NCI-H1417 treated with DMSO at 0.1 percent for 48 hours (cell line): ENCODE data around the gene MPND.
"Not testable (repeated sequence)": the region's sequence is repeated elsewhere in the genome, so short reads cannot be mapped to it uniquely, and the experiment has no call there.

Experiments
- DNase-seq: peaks from one replicate; lab custom pipeline; 2025; lab: John Stamatoyannopoulos, UW

MPND gene

GRCh38 chr19:4347521-4347920 lies 4.2 kb downstream of the MPND start:
- DNase-seq = no peak

- DNase-seq = not testable (repeated sequence)
These were observed 5.9 kb downstream of the MPND start for GRCh38 chr19:4349225-4349624.

GRCh38 chr19:4350111-4350510 lies 6.7 kb downstream of the MPND start:
- DNase-seq = no peak

GRCh38 chr19:4350726-4351125 lies 7.4 kb downstream of the MPND start:
- DNase-seq = no peak

- DNase-seq = no peak
These were observed 9.3 kb downstream of the MPND start for GRCh38 chr19:4352701-4353121.

GRCh38 chr19:4354282-4354681 lies 10.9 kb downstream of the MPND start:
- no peak for DNase-seq

GRCh38 chr19:4354897-4355296 lies 11.5 kb downstream of the MPND start:
- DNase-seq = no peak

GRCh38 chr19:4357095-4357797 lies 13.9 kb downstream of the MPND start:
- DNase-seq = no peak

GRCh38 chr19:4357921-4358326 lies 14.6 kb downstream of the MPND start:
- DNase-seq = no peak

- no peak for DNase-seq
These were observed 15.6 kb downstream of the MPND start for GRCh38 chr19:4358709-4359626.

- no peak for DNase-seq
These were observed 16.3 kb downstream of the MPND start for GRCh38 chr19:4359627-4360000.

- DNase-seq = no peak
These were observed 16.8 kb downstream of the MPND start for GRCh38 chr19:4360081-4360569.

GRCh38 chr19:4360641-4361151 lies 17.3 kb downstream of the MPND start:
- DNase-seq = no peak

GRCh38 chr19:4361152-4362046 lies 18.0 kb downstream of the MPND start:
- no peak for DNase-seq

- no peak for DNase-seq
These were observed 18.9 kb downstream of the MPND start for GRCh38 chr19:4362101-4362828.

- DNase-seq = no peak
These were observed 19.6 kb downstream of the MPND start for GRCh38 chr19:4362831-4363545.

- no peak for DNase-seq
These were observed 20.4 kb downstream of the MPND start for GRCh38 chr19:4363571-4364304.

- no peak for DNase-seq
These were observed 22.0 kb downstream of the MPND start for GRCh38 chr19:4365341-4365740.

GRCh38 chr19:4365791-4366665 lies 22.7 kb downstream of the MPND start:
- no peak for DNase-seq
